AG09309 (cell line): Measurements from ENCODE around the gene SPRY1.

ENCODE experiments used
- DNase-seq: peaks from one replicate; pipeline ENCODE4 v3.0.0-alpha.2; 2010; ENCODE audit warnings: low read depth
- H3K4me3 ChIP-seq: 2 replicates; pipeline ENCODE4 v1.5.1; 2011; ENCODE audit warnings: mild to moderate bottlenecking, low read depth, low read length, moderate library complexity; ENCODE audit not compliant: control insufficient read depth
- CTCF ChIP-seq: IDR thresholded peaks from 2 replicates; pipeline ENCODE4 v1.5.1; 2011; ENCODE audit warnings: mild to moderate bottlenecking, low read depth, low read length, inconsistent platforms; ENCODE audit not compliant: insufficient read depth, control insufficient read depth; ENCODE audit errors: missing control alignments

SPRY1 gene

GRCh38 chr4:123386609-123387008 is 10.0 kb upstream of the SPRY1 start:
- no peak for DNase-seq
- TF ChIP-seq CTCF, result no peak
- H3K4me3 ChIP-seq, result no peak overlapping the region

- H3K4me3 ChIP-seq, result no peak overlapping the region
- peak; percentile 47 for TF ChIP-seq CTCF
- no peak for DNase-seq
Observed at GRCh38 chr4:123390846-123391456, 5.6 kb upstream of the SPRY1 start.

- H3K4me3 ChIP-seq, result no peak overlapping the region
- DNase-seq, result no peak
- TF ChIP-seq CTCF, result no peak
Observed at GRCh38 chr4:123393721-123394120, 2.9 kb upstream of the SPRY1 start.

GRCh38 chr4:123397144-123398065 is 810 bp downstream of the SPRY1 start:
- no peak for DNase-seq
- H3K4me3 ChIP-seq, result peak overlapping the region; percentile 55
- no peak for TF ChIP-seq CTCF

GRCh38 chr4:123398066-123398852 is 1.7 kb downstream of the SPRY1 start:
- DNase-seq, result no peak
- peak overlapping the region; percentile 67 for H3K4me3 ChIP-seq
- peak; percentile 41 for TF ChIP-seq CTCF

GRCh38 chr4:123398853-123399626 is 2.4 kb downstream of the SPRY1 start:
- DNase-seq, result no peak
- peak; percentile 39 for TF ChIP-seq CTCF
- peak overlapping the region; percentile 67 for H3K4me3 ChIP-seq
